ENCODE measurements around the gene IGSF8. TPM values are rescaled to one million over a fixed set of nuclear protein-coding genes. Genes with fewer than 3 reads are reported as not detected.

The IGSF8 gene
- total RNA-seq, 4 donors from 2014 or later: 5.4 to 41.4 (median 26.9) TPM

GRCh38 chr1:160080381-160081100, 17.9 kb downstream of the IGSF8 start:
- peaks cover 0 to 13% of the 10 kb centered on the region in 2 donors for H3K27me3 ChIP-seq
- TF ChIP-seq POLR2A (IDR thresholded peaks at IDR 0.05) (no peak), CTCF (IDR thresholded peaks at IDR 0.05) (no peak)
- no peaks in the 10 kb centered on the region for H3K9me3 ChIP-seq
- H3K4me3 ChIP-seq: no peak overlapping the region
- no peaks in the 10 kb centered on the region for H3K4me1 ChIP-seq
- no peak overlapping the region for H3K27ac ChIP-seq
- intact Hi-C loops (cut with DNase I; ENCODE audit: low total_unique reads): no loop called here
- H3K36me3 ChIP-seq: no peaks in the 10 kb centered on the region
- DNase-seq: no peak

- TF ChIP-seq CTCF (IDR thresholded peaks at IDR 0.05) (no peak), POLR2A (IDR thresholded peaks at IDR 0.05) (no peak)
Measured at GRCh38 chr1:160079448-160079847, 19.0 kb downstream of the IGSF8 start.

GRCh38 chr1:160078512-160079195, 19.8 kb downstream of the IGSF8 start:
- intact Hi-C loops (cut with DNase I; ENCODE audit: low total_unique reads): no loop called here
- Histone ChIP-seq H3K27me3 (peaks cover 0 to 13% of the 10 kb centered on the region in 2 donors), H3K4me3 (no peak overlapping the region), H3K4me1 (no peaks in the 10 kb centered on the region), H3K9me3 (no peaks in the 10 kb centered on the region), H3K36me3 (no peaks in the 10 kb centered on the region), H3K27ac (no peak overlapping the region)
- TF ChIP-seq CTCF (IDR thresholded peaks at IDR 0.05) (peak in 1 of 4 experiments; percentile 11), POLR2A (IDR thresholded peaks at IDR 0.05) (no peak)
- DNase-seq: no peak

More at GRCh38 chr1:160079448-160079847, 19.0 kb downstream of the IGSF8 start:
- peaks cover 0 to 13% of the 10 kb centered on the region in 2 donors for H3K27me3 ChIP-seq
- H3K36me3 ChIP-seq: no peaks in the 10 kb centered on the region
- H3K9me3 ChIP-seq: no peaks in the 10 kb centered on the region
- DNase-seq: no peak
- no peak overlapping the region for H3K27ac ChIP-seq
- H3K4me1 ChIP-seq: no peaks in the 10 kb centered on the region
- intact Hi-C loops (cut with DNase I; ENCODE audit: low total_unique reads): no loop called here
- no peak overlapping the region for H3K4me3 ChIP-seq

GRCh38 chr1:160077486-160077885, 20.9 kb downstream of the IGSF8 start:
- no peak overlapping the region for H3K4me3 ChIP-seq
- no peaks in the 10 kb centered on the region for H3K36me3 ChIP-seq
- intact Hi-C loops (cut with DNase I; ENCODE audit: low total_unique reads): no loop called here
- DNase-seq: no peak
- H3K4me1 ChIP-seq: no peaks in the 10 kb centered on the region
- no peaks in the 10 kb centered on the region for H3K9me3 ChIP-seq
- TF ChIP-seq CTCF (IDR thresholded peaks at IDR 0.05) (no peak), POLR2A (IDR thresholded peaks at IDR 0.05) (no peak)
- no peak overlapping the region for H3K27ac ChIP-seq
- peaks cover 0 to 8% of the 10 kb centered on the region in 2 donors for H3K27me3 ChIP-seq

GRCh38 chr1:160076295-160076694, 22.1 kb downstream of the IGSF8 start:
- TF ChIP-seq CTCF (IDR thresholded peaks at IDR 0.05): no peak
- TF ChIP-seq POLR2A (IDR thresholded peaks at IDR 0.05): no peak
- Histone ChIP-seq H3K27ac (no peak overlapping the region), H3K4me1 (no peaks in the 10 kb centered on the region), H3K9me3 (no peaks in the 10 kb centered on the region), H3K4me3 (no peak overlapping the region), H3K36me3 (no peaks in the 10 kb centered on the region), H3K27me3 (peaks cover 0 to 6% of the 10 kb centered on the region in 2 donors)
- no peak for DNase-seq
- intact Hi-C loops (cut with DNase I; ENCODE audit: low total_unique reads): no loop called here
